Cardiac muscle cell (in vitro differentiated cells and primary cell): ENCODE results near the gene C19orf67. TPM values are rescaled to one million over a fixed set of nuclear protein-coding genes. Genes with fewer than 3 reads are reported as not detected.

Experiments used
- DNase-seq, 2 donors: peaks; one replicate each; pipeline versions ENCODE4 v3.0.0 to v3.0.0-alpha.2; 2010 to 2017; ENCODE audit warnings: low read depth in 1 of 2, low spot score in 1 of 2
- H3K27ac ChIP-seq: fragments of 200-600 bp; sonication (generic); 2 replicates; pipeline ENCODE4 v1.5.1; 2016
- H3K27me3 ChIP-seq: fragments of 200-600 bp; sonication (generic); 2 replicates; pipeline ENCODE4 v1.6.0; 2016; ENCODE audit warnings: control low read depth
- H3K36me3 ChIP-seq: fragments of 200-600 bp; sonication (generic); 2 replicates; pipeline ENCODE4 v1.5.1; 2016; ENCODE audit warnings: control low read depth
- H3K4me1 ChIP-seq: fragments of 200-600 bp; sonication (generic); 2 replicates; pipeline ENCODE4 v1.8.1; 2017; ENCODE audit warnings: low read depth, mild to moderate bottlenecking, mixed run types
- H3K4me3 ChIP-seq: fragments of 200-600 bp; sonication (generic); 2 replicates; pipeline ENCODE4 v1.5.1; 2016; ENCODE audit warnings: mild to moderate bottlenecking
- H3K9me3 ChIP-seq: fragments of 200-600 bp; sonication (generic); 2 replicates; pipeline ENCODE4 v1.5.1; 2017; ENCODE audit warnings: low read depth, mild to moderate bottlenecking, control low read depth
- polyA plus RNA-seq: library from polyadenylated mRNA; unstranded; fragments of >200 nt; fragmentation: Nextera tagmentation; extraction: Ambion mirVana; gene quantifications from 2 replicates; pipeline ENCODE4 v1.2.1, GENCODE V29; 2016
- total RNA-seq: library from RNA; depleted of rRNA; stranded (reverse); fragments of >200 nt; gene quantifications from 2 replicates; pipeline ENCODE4 v1.2.3, GENCODE V29; 2016
- TF ChIP-seq, protein P1 (sequence below): IDR thresholded peaks from 2 replicates; pipeline ENCODE4 v1.5.1; 2012; ENCODE audit warnings: low read depth, mild to moderate bottlenecking, low read length

The C19orf67 gene
- total RNA-seq (3.6 and 14.2 TPM in 2 replicates), polyA plus RNA-seq (4.1 and 7.5 TPM in 2 replicates)

DNA sequence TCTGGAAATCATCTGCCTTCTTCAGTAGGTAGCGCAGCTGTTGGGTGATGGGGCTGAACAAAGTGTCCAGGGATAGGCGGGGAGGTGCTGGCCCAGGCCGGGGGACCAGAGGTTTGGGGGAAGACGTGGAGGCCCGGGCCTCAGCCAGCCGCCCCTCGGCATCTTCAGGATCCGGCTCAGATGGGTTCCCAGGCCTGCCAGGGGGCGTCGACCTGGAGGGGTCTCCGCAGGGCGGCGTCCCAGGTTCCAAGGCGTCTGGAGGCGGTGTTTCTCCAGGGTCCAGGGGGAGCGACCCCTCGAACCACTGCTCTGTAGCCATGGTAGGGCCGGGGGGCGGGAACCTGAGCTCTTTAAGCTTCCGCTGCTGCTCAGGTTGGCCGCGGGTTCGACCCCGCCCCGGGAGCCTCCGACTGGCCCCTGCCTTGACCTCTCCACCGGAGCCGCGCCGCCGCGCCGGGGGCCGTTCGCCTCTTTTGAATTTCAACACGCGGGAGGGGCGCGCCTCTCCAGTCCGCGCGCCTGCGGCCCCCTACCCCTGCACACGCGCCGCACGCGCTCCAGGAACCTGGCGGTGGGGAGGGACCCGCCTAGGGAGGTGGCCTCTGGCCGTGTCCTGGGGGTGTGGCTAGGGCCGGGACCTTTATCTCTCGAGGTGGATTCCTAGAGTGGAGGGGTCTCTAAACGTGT is at the start of gene C19orf67:
Gene C19orf67, minus strand, starts transcription at position 475 of the 687 bp plus-strand sequence. Its CDS starts 156 bp downstream, at position 319.
- TF ChIP-seq, protein P1, sequence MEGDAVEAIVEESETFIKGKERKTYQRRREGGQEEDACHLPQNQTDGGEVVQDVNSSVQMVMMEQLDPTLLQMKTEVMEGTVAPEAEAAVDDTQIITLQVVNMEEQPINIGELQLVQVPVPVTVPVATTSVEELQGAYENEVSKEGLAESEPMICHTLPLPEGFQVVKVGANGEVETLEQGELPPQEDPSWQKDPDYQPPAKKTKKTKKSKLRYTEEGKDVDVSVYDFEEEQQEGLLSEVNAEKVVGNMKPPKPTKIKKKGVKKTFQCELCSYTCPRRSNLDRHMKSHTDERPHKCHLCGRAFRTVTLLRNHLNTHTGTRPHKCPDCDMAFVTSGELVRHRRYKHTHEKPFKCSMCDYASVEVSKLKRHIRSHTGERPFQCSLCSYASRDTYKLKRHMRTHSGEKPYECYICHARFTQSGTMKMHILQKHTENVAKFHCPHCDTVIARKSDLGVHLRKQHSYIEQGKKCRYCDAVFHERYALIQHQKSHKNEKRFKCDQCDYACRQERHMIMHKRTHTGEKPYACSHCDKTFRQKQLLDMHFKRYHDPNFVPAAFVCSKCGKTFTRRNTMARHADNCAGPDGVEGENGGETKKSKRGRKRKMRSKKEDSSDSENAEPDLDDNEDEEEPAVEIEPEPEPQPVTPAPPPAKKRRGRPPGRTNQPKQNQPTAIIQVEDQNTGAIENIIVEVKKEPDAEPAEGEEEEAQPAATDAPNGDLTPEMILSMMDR = no peak
- Histone ChIP-seq H3K9me3 (no peaks in the 10 kb centered on the region), H3K4me3 (peak within 1 kb of the TSS; percentile 7), H3K27me3 (no peaks in the 10 kb centered on the region), H3K4me1 (peaks cover 6% of the 10 kb centered on the region), H3K27ac (no peak within 1 kb of the TSS), H3K36me3 (peaks cover 8% of the 10 kb centered on the region)
- no peak for DNase-seq

DNA sequence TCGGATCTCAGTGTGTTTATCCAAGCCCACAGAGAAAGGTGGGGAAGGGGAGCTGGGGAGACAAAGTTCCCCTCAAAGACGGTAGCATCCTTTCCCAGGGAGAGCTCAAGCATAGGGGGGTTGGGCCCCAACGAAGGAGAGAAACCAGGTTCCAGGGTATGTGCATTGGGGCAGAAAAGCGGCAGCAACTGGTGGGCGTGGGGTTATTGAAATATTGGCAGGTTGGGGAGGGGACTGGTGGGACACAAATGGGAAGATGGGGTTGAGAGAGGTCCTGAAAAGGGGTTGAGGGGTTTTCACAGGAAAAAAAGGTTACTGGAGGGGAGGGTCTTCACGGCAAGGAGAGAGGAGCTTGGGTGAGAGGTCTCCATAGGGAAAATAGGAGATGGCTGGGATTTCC is 49.8 kb upstream of the C19orf67 start:
- no peak for DNase-seq
- H3K36me3 ChIP-seq = no peaks in the 10 kb centered on the region
- no peak overlapping the region for H3K27ac ChIP-seq
- TF ChIP-seq, protein P1 = no peak
- H3K27me3 ChIP-seq = no peaks in the 10 kb centered on the region
- H3K9me3 ChIP-seq = no peaks in the 10 kb centered on the region
- peaks cover 3% of the 10 kb centered on the region for H3K4me1 ChIP-seq
- H3K4me3 ChIP-seq = peak overlapping the region; percentile 65

DNA sequence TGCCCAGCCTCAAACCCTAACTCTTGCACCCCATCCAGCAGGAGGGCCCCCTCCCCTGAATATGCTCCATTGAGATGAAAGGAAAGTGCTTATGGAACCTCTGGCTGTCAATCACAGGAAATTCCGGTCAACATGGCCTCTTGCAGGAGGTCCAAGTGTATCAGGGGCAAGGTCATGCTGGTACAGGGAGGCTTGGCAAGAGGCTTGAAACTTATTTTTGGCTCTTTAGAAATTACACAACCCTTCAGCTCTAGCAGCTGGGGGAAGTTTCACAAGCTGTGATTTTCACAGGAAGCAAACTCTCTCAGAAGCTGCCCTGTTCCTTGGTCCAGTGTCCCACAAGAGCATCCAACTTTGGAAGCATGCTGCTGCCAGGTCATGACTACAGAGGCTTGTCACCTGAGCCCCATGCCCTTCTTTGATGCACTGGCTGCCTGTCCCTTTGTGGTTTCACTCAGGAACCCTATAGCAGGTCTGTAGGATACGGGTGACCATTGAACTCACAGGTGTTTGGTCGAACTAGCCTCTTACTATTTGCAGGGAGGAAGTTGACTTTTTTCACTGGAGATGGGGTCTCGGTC is 42.4 kb upstream of the C19orf67 start:
- H3K4me3 ChIP-seq = no peak overlapping the region
- no peaks in the 10 kb centered on the region for H3K9me3 ChIP-seq
- TF ChIP-seq, protein P1 = no peak
- no peaks in the 10 kb centered on the region for H3K4me1 ChIP-seq
- DNase-seq = peak in 1 of 2 donors; percentile 64
- H3K27me3 ChIP-seq = no peaks in the 10 kb centered on the region
- H3K36me3 ChIP-seq = no peaks in the 10 kb centered on the region
- peak overlapping the region; percentile 48 for H3K27ac ChIP-seq

DNA sequence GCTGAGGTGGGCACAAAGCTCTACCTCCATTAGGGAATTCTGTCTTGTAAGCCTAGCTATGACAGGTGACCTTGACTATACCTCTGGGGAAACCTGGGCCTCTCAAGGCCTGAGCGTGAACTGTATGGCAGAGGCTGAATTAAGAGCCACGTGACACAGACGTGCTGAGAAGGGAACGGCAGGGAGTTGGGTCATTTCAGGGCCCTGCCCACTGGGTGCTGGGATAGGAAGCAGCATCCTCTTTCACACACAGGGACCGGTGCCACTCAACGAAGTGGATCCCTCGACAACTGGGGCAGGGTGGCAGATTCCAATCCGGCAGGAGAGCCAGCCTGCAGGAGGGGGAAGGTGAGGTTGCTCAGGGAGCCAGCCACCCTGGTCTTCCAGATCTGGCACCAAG is 41.6 kb upstream of the C19orf67 start:
- no peaks in the 10 kb centered on the region for H3K36me3 ChIP-seq
- no peak overlapping the region for H3K27ac ChIP-seq
- no peaks in the 10 kb centered on the region for H3K4me1 ChIP-seq
- no peak for DNase-seq
- TF ChIP-seq, protein P1 = no peak
- H3K4me3 ChIP-seq = no peak overlapping the region
- H3K9me3 ChIP-seq = no peaks in the 10 kb centered on the region
- H3K27me3 ChIP-seq = no peaks in the 10 kb centered on the region

DNA sequence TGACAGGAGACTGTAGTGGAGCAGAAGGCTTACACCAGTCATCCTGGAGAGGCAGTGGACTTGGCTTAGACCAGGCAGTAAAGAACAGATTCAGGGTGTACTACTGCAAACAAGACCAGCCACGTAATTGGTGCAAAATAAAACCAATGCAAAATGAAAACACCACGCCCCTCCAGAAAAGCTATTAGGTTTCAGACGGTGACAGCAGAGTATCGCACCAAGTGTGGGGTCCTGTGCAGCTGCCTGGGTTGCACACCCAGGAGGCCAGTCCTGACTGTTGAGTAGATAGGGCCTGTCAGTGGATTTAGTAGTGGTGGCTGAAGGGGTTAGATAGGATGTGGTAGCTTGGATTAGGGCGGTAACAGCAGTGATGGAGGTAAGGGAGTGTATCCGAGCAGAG is 37.3 kb upstream of the C19orf67 start:
- no peak for DNase-seq
- H3K4me1 ChIP-seq = peaks cover 18% of the 10 kb centered on the region

More for the DNA sequence above, 37.3 kb upstream of the C19orf67 start:
- TF ChIP-seq, protein P1 = no peak
- Histone ChIP-seq H3K27ac (no peak overlapping the region), H3K4me3 (no peak overlapping the region), H3K27me3 (no peaks in the 10 kb centered on the region), H3K9me3 (no peaks in the 10 kb centered on the region), H3K36me3 (no peaks in the 10 kb centered on the region)
